GM23338 (cell line): ENCODE results near the gene TSPEAR. TPM values are rescaled to one million over a fixed set of nuclear protein-coding genes. Genes with fewer than 3 reads are reported as not detected.

Experiments used
- ATAC-seq: fragments of 200-7000 bp; cut with Tn5 transposase; 3 replicates; pipeline ENCODE4 v1.9.1; 2020
- DNase-seq: peaks from one replicate; pipeline ENCODE4 v3.0.0-alpha.2; 2015; ENCODE audit warnings: low spot score
- H2AFZ ChIP-seq: fragments of 200-600 bp; sonication (generic); 2 replicates; pipeline ENCODE4 v1.8.0; 2016; ENCODE audit warnings: antibody characterized with exemption, mild to moderate bottlenecking, moderate library complexity
- H3F3A ChIP-seq: fragments of 200-600 bp; sonication (generic); replicated peaks from 2 replicates; pipeline ENCODE4 v1.8.0; 2017; ENCODE audit warnings: antibody characterized with exemption, mixed run types, low read depth
- H3K27ac ChIP-seq: fragments of 200-600 bp; sonication (generic); 2 replicates; pipeline ENCODE4 v1.6.1; 2016; ENCODE audit warnings: low read depth
- H3K27me3 ChIP-seq: fragments of 200-600 bp; sonication (generic); 2 replicates; pipeline ENCODE4 v1.8.0; 2016; ENCODE audit warnings: mild to moderate bottlenecking, mixed run types, moderate library complexity; ENCODE audit not compliant: insufficient read depth
- H3K36me3 ChIP-seq: fragments of 200-600 bp; sonication (generic); 2 replicates; pipeline ENCODE4 v1.8.0; 2016; ENCODE audit warnings: mild to moderate bottlenecking; ENCODE audit not compliant: insufficient read depth
- H3K4me1 ChIP-seq: fragments of 200-600 bp; sonication (generic); 2 replicates; pipeline ENCODE4 v1.8.0; 2016; ENCODE audit warnings: mild to moderate bottlenecking, moderate library complexity; ENCODE audit not compliant: insufficient read depth
- H3K4me2 ChIP-seq: fragments of 200-600 bp; sonication (generic); 2 replicates; pipeline ENCODE4 v1.7.1; 2017; ENCODE audit warnings: mixed run types
- H3K4me3 ChIP-seq: fragments of 200-600 bp; sonication (generic); 2 replicates; pipeline ENCODE4 v1.6.1; 2016; ENCODE audit warnings: mixed run types
- H3K79me2 ChIP-seq: fragments of 200-600 bp; sonication (generic); replicated peaks from 2 replicates; pipeline ENCODE4 v1.8.0; 2017; ENCODE audit warnings: mild to moderate bottlenecking; ENCODE audit not compliant: insufficient read depth
- H3K9me2 ChIP-seq: fragments of 200-600 bp; sonication (generic); 2 replicates; pipeline ENCODE4 v1.8.0; 2017; ENCODE audit not compliant: insufficient read depth
- H4K20me1 ChIP-seq: fragments of 200-600 bp; sonication (generic); replicated peaks from 2 replicates; pipeline ENCODE4 v1.8.0; 2017; ENCODE audit warnings: mild to moderate bottlenecking; ENCODE audit not compliant: insufficient read depth
- H3K27ac Mint-ChIP-seq: 2 replicates; pipeline ENCODE4 v1.8.0; 2020; ENCODE audit warnings: inconsistent platforms, mild to moderate bottlenecking, moderate library complexity, mixed read lengths
- H3K27me3 Mint-ChIP-seq: 3 replicates; pipeline ENCODE4 v1.8.0; 2022; ENCODE audit warnings: low read depth, mild to moderate bottlenecking, moderate library complexity, mixed read lengths, inconsistent platforms; ENCODE audit not compliant: insufficient read depth, poor library complexity
- H3K36me3 Mint-ChIP-seq: 3 replicates; pipeline ENCODE4 v1.8.0; 2021; ENCODE audit warnings: low read depth, mild to moderate bottlenecking, inconsistent platforms, moderate library complexity, mixed read lengths
- H3K4me1 Mint-ChIP-seq: 3 replicates; pipeline ENCODE4 v1.8.0; 2020; ENCODE audit warnings: mild to moderate bottlenecking, inconsistent platforms, mixed read lengths
- H3K4me3 Mint-ChIP-seq: 3 replicates; pipeline ENCODE4 v1.8.0; 2021; ENCODE audit warnings: moderate library complexity, mild to moderate bottlenecking, inconsistent platforms, mixed read lengths
- H3K9me3 Mint-ChIP-seq: 3 replicates; pipeline ENCODE4 v1.8.0; 2020; ENCODE audit warnings: moderate library complexity, mild to moderate bottlenecking, inconsistent platforms, mixed read lengths
- CREB1 ChIP-seq: fragments of 250-450 bp; sonication (Bioruptor Pico); IDR thresholded peaks from 2 replicates; pipeline ENCODE4 v1.5.0; 2020; ENCODE audit warnings: low read depth, mild to moderate bottlenecking, moderate library complexity
- EZH2phosphoT487 ChIP-seq: fragments of 200-600 bp; sonication (generic); IDR thresholded peaks from one replicate; pipeline ENCODE4 v1.8.1; 2018; ENCODE audit warnings: antibody characterized with exemption; ENCODE audit not compliant: unreplicated experiment
- JUNB ChIP-seq: IDR thresholded peaks from one replicate; pipeline ENCODE4 v1.6.1; 2016; ENCODE audit warnings: antibody characterized with exemption; ENCODE audit not compliant: unreplicated experiment
- NANOG ChIP-seq: IDR thresholded peaks from 2 replicates; pipeline ENCODE4 v1.6.1; 2016; ENCODE audit warnings: antibody characterized with exemption, borderline replicate concordance
- POLR2AphosphoS5 ChIP-seq: IDR thresholded peaks from 2 replicates; pipeline ENCODE4 v1.6.1; 2016; ENCODE audit warnings: antibody characterized with exemption, low read depth
- STAT1 ChIP-seq: IDR thresholded peaks from one replicate; pipeline ENCODE4 v1.6.1; 2016; ENCODE audit warnings: antibody characterized with exemption; ENCODE audit not compliant: unreplicated experiment
- ZNF331 ChIP-seq: fragments of 250-450 bp; sonication (Bioruptor Pico); IDR thresholded peaks from 2 replicates; pipeline ENCODE4 v1.5.0; 2020; ENCODE audit warnings: low read depth, mild to moderate bottlenecking, moderate library complexity
- polyA plus RNA-seq: library from polyadenylated mRNA; unstranded; fragments of >200 nt; fragmentation: Nextera tagmentation; extraction: Ambion mirVana; gene quantifications from 2 replicates; pipeline ENCODE4 v1.2.1, GENCODE V29; 2016
- total RNA-seq: library from RNA; depleted of rRNA; stranded (reverse); fragments of >200 nt; shearing (Covaris generic); gene quantifications from 2 replicates; pipeline ENCODE4 v1.2.3, GENCODE V29; 2014
- TF ChIP-seq, protein P1 (sequence below): IDR thresholded peaks from 2 replicates; pipeline ENCODE4 v1.6.1; 2016; ENCODE audit warnings: antibody characterized with exemption
- TF ChIP-seq, protein P2 (sequence below): fragments of 250-450 bp; sonication (Bioruptor Pico); IDR thresholded peaks from 2 replicates; pipeline ENCODE4 v1.5.0; 2020; ENCODE audit warnings: mild to moderate bottlenecking, moderate library complexity

TSPEAR gene
- total and polyA plus RNA-seq, 2 experiments from 2014 or later = 0.35 to 0.92 TPM

- Mint-ChIP-seq H3K4me1 (no peaks in the 10 kb centered on the region; the same call in 2 of the 3 replicates), H3K36me3 (no peaks in the 10 kb centered on the region; the same call in 2 of the 3 replicates), H3K9me3 (peaks cover 4% of the 10 kb centered on the region; the same call in 2 of the 3 replicates), H3K4me3 (no peak overlapping the region; the same call in 2 of the 3 replicates), H3K27ac (no peak overlapping the region), H3K27me3 (peaks cover 2% of the 10 kb centered on the region)
- DNase-seq (no peak), ATAC-seq (no peak)
- Histone ChIP-seq H3K36me3 (no peaks in the 10 kb centered on the region), H3K79me2 (no peaks in the 10 kb centered on the region), H2AFZ (no peak overlapping the region), H3F3A (no peaks in the 10 kb centered on the region), H3K4me1 (no peaks in the 10 kb centered on the region), H4K20me1 (no peaks in the 10 kb centered on the region), H3K27me3 (no peaks in the 10 kb centered on the region), H3K27ac (no peak overlapping the region), H3K4me2 (no peak overlapping the region), H3K9me2 (no peaks in the 10 kb centered on the region), H3K4me3 (no peak overlapping the region)
- TF ChIP-seq ZNF331 (CRISPR knock-in tag) (no peak), CREB1 (CRISPR knock-in tag) (no peak), EZH2phosphoT487 (no peak), POLR2AphosphoS5 (no peak), NANOG (no peak), JUNB (no peak), STAT1 (no peak)
- TF ChIP-seq, protein P1, sequence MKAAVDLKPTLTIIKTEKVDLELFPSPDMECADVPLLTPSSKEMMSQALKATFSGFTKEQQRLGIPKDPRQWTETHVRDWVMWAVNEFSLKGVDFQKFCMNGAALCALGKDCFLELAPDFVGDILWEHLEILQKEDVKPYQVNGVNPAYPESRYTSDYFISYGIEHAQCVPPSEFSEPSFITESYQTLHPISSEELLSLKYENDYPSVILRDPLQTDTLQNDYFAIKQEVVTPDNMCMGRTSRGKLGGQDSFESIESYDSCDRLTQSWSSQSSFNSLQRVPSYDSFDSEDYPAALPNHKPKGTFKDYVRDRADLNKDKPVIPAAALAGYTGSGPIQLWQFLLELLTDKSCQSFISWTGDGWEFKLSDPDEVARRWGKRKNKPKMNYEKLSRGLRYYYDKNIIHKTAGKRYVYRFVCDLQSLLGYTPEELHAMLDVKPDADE = no peak
- TF ChIP-seq, protein P2, sequence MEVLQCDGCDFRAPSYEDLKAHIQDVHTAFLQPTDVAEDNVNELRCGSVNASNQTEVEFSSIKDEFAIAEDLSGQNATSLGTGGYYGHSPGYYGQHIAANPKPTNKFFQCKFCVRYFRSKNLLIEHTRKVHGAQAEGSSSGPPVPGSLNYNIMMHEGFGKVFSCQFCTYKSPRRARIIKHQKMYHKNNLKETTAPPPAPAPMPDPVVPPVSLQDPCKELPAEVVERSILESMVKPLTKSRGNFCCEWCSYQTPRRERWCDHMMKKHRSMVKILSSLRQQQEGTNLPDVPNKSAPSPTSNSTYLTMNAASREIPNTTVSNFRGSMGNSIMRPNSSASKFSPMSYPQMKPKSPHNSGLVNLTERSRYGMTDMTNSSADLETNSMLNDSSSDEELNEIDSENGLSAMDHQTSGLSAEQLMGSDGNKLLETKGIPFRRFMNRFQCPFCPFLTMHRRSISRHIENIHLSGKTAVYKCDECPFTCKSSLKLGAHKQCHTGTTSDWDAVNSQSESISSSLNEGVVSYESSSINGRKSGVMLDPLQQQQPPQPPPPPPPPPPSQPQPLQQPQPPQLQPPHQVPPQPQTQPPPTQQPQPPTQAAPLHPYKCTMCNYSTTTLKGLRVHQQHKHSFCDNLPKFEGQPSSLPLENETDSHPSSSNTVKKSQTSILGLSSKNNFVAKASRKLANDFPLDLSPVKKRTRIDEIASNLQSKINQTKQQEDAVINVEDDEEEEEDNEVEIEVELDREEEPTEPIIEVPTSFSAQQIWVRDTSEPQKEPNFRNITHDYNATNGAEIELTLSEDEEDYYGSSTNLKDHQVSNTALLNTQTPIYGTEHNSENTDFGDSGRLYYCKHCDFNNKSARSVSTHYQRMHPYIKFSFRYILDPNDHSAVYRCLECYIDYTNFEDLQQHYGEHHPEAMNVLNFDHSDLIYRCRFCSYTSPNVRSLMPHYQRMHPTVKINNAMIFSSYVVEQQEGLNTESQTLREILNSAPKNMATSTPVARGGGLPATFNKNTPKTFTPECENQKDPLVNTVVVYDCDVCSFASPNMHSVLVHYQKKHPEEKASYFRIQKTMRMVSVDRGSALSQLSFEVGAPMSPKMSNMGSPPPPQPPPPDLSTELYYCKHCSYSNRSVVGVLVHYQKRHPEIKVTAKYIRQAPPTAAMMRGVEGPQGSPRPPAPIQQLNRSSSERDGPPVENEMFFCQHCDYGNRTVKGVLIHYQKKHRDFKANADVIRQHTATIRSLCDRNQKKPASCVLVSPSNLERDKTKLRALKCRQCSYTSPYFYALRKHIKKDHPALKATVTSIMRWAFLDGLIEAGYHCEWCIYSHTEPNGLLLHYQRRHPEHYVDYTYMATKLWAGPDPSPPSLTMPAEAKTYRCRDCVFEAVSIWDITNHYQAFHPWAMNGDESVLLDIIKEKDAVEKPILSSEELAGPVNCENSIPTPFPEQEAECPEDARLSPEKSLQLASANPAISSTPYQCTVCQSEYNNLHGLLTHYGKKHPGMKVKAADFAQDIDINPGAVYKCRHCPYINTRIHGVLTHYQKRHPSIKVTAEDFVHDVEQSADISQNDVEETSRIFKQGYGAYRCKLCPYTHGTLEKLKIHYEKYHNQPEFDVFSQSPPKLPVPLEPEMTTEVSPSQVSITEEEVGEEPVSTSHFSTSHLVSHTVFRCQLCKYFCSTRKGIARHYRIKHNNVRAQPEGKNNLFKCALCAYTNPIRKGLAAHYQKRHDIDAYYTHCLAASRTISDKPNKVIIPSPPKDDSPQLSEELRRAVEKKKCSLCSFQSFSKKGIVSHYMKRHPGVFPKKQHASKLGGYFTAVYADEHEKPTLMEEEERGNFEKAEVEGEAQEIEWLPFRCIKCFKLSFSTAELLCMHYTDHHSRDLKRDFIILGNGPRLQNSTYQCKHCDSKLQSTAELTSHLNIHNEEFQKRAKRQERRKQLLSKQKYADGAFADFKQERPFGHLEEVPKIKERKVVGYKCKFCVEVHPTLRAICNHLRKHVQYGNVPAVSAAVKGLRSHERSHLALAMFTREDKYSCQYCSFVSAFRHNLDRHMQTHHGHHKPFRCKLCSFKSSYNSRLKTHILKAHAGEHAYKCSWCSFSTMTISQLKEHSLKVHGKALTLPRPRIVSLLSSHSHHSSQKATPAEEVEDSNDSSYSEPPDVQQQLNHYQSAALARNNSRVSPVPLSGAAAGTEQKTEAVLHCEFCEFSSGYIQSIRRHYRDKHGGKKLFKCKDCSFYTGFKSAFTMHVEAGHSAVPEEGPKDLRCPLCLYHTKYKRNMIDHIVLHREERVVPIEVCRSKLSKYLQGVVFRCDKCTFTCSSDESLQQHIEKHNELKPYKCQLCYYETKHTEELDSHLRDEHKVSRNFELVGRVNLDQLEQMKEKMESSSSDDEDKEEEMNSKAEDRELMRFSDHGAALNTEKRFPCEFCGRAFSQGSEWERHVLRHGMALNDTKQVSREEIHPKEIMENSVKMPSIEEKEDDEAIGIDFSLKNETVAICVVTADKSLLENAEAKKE = no peak
Measured at GRCh38 chr21:44537930-44538911, 173.2 kb downstream of the TSPEAR start.
